Measurements from ENCODE around the gene MRLN.

- TF ChIP-seq POLR2A (IDR thresholded peaks at IDR 0.05; ENCODE audit: low read depth, low read length) (no peak), POLR2AphosphoS5 (IDR thresholded peaks at IDR 0.05; ENCODE audit: low read depth, low read length) (no peak), TAF1 (IDR thresholded peaks at IDR 0.05; ENCODE audit: low read depth, low read length) (no peak)
Observed at GRCh38 chr10:59709395-59710125, 43.7 kb downstream of the MRLN start, which contains the start of gene SLC16A9.
